ENCODE measurements around the gene C17orf58. TPM values are rescaled to one million over a fixed set of nuclear protein-coding genes. Genes with fewer than 3 reads are reported as not detected.

Gene C17orf58
- total and polyA plus RNA-seq, 2 experiments from 2014 or later, result 13.5 TPM

DNA sequence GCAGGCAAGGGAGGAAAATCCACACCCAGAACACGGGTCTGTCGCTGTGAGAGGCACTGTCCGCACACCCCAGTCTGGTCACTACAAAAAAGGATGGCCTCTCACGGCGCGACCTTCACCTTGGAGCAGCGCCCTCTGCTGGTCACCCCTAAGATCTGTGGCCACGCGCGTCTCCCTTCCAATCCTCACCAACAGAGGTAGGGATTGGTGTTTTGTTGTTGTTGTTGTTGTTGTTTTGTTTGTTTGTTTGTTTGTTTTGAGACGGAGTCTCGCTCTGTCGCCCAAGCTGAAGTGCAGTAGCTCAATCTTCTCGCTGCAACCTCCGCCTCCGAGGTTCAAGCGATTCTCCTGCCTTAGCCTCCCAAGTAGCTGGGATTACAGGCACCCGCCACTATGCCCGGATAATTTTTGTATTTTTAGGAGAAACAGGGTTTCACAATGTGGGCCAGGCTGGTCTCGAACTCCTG, 15.0 kb upstream of the C17orf58 start:
- no peaks in the 10 kb centered on the region for H3K36me3 ChIP-seq
- peak; percentile 45 to 63 for DNase-seq (ENCODE audit: low read depth in 1 of 2, low spot score in 1 of 2)
- no peak overlapping the region for H3K27ac ChIP-seq
- no peaks in the 10 kb centered on the region for H3K27me3 ChIP-seq
- TF ChIP-seq CTCF (IDR thresholded peaks at IDR 0.05; ENCODE audit: low read depth, low read length), result peak; percentile 76
- H3K4me3 ChIP-seq, result no peak overlapping the region
- H3K9me3 ChIP-seq (ENCODE audit: low read depth), result no peaks in the 10 kb centered on the region
- no peaks in the 10 kb centered on the region for H3K4me1 ChIP-seq (ENCODE audit: low read depth)

GRCh38 chr17:68006797-68007196, 10.5 kb upstream of the C17orf58 start:
- Histone ChIP-seq H3K4me1 (ENCODE audit: low read depth) (no peaks in the 10 kb centered on the region), H3K27ac (no peak overlapping the region), H3K27me3 (no peaks in the 10 kb centered on the region), H3K9me3 (ENCODE audit: low read depth) (no peaks in the 10 kb centered on the region), H3K36me3 (no peaks in the 10 kb centered on the region), H3K4me3 (no peak overlapping the region)
- TF ChIP-seq CTCF (IDR thresholded peaks at IDR 0.05; ENCODE audit: low read depth, low read length), result no peak
- peak in 1 of 2 donors; percentile 72 for DNase-seq (ENCODE audit: low read depth in 1 of 2, low spot score in 1 of 2)

DNA sequence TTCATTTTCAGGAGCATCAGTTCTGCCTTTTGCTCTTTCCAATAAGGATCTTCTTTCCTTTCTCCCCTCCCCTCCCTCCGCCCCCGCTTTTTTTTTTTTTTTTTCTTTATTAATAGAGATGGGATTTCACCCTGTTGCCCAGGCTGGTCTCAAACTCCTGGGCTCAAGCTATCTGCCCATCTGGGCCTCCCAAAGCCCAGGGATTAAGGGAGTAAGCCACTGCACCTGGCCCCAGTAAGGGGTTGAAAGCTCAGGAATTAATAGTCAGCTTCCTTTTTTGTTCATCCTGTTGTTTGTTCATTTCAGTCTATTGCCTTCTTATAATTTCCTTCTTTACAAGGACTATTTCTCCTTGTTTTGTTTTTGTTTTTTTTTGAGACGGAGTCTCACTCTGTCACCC, 7.9 kb upstream of the C17orf58 start:
- no peak for TF ChIP-seq CTCF (IDR thresholded peaks at IDR 0.05; ENCODE audit: low read depth, low read length)
- no peaks in the 10 kb centered on the region for H3K27me3 ChIP-seq
- DNase-seq (ENCODE audit: low read depth in 1 of 2, low spot score in 1 of 2), result no peak
- no peaks in the 10 kb centered on the region for H3K4me1 ChIP-seq (ENCODE audit: low read depth)
- no peak overlapping the region for H3K27ac ChIP-seq
- H3K36me3 ChIP-seq, result no peaks in the 10 kb centered on the region
- H3K9me3 ChIP-seq (ENCODE audit: low read depth), result no peaks in the 10 kb centered on the region
- no peak overlapping the region for H3K4me3 ChIP-seq

GRCh38 chr17:67999291-67999911, 3.1 kb upstream of the C17orf58 start:
- Histone ChIP-seq H3K27me3 (peaks cover 4% of the 10 kb centered on the region), H3K4me3 (no peak overlapping the region), H3K27ac (no peak overlapping the region), H3K4me1 (ENCODE audit: low read depth) (no peaks in the 10 kb centered on the region), H3K36me3 (no peaks in the 10 kb centered on the region), H3K9me3 (ENCODE audit: low read depth) (no peaks in the 10 kb centered on the region)
- no peak for TF ChIP-seq CTCF (IDR thresholded peaks at IDR 0.05; ENCODE audit: low read depth, low read length)
- no peak for DNase-seq (ENCODE audit: low read depth in 1 of 2, low spot score in 1 of 2)

DNA sequence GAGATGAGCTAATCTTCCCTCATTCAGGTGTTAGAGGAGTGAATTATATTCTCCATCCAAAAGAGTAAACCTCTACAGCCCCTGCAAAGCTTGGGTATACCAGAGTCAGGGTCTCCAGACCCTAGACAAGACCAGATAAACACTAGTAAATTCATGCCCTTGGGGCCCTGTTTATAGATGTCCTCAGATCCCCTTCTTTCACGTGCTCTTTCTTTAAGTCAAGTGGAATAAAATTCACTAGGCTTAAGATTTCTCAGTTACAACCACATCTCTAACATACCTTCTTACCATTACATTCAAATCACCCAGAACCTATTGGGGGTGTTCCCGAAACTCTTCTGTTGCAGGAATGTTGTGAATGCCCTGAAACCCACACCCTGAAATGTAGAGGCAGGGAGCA, 2.2 kb upstream of the C17orf58 start:
- Histone ChIP-seq H3K9me3 (ENCODE audit: low read depth) (no peaks in the 10 kb centered on the region), H3K27me3 (peaks cover 4% of the 10 kb centered on the region), H3K4me3 (no peak overlapping the region), H3K36me3 (no peaks in the 10 kb centered on the region), H3K27ac (no peak overlapping the region), H3K4me1 (ENCODE audit: low read depth) (no peaks in the 10 kb centered on the region)
- no peak for TF ChIP-seq CTCF (IDR thresholded peaks at IDR 0.05; ENCODE audit: low read depth, low read length)
- DNase-seq (ENCODE audit: low read depth in 1 of 2, low spot score in 1 of 2), result no peak
